SW 1271 (cell line): ENCODE results near the gene RDH12.
"Not testable (repeated sequence)": the region's sequence is repeated elsewhere in the genome, so short reads cannot be mapped to it uniquely, and the experiment has no call there.

ENCODE experiments used
- DNase-seq, 2 experiments: peaks; one replicate each; lab custom pipeline; 2025; lab: John Stamatoyannopoulos, UW

RDH12 gene

GRCh38 chr14:67705211-67705610, 3.5 kb downstream of the RDH12 start:
- no peak for DNase-seq

- not testable (repeated sequence) for DNase-seq
Measured at GRCh38 chr14:67709346-67709745, 7.7 kb downstream of the RDH12 start.

GRCh38 chr14:67709796-67710195, 8.1 kb downstream of the RDH12 start:
- DNase-seq: not testable (repeated sequence)

- peak in 1 of 2 experiments; percentile 18 for DNase-seq
Measured at GRCh38 chr14:67710209-67710608, 8.5 kb downstream of the RDH12 start.

- no peak for DNase-seq
Measured at GRCh38 chr14:67717048-67717447, 15.4 kb downstream of the RDH12 start.

GRCh38 chr14:67718265-67718664, 16.6 kb downstream of the RDH12 start:
- no peak for DNase-seq

- DNase-seq: not testable (repeated sequence)
Measured at GRCh38 chr14:67719385-67719784, 17.7 kb downstream of the RDH12 start.

- DNase-seq: no peak
Measured at GRCh38 chr14:67719866-67720265, 18.2 kb downstream of the RDH12 start.

GRCh38 chr14:67721875-67722274, 20.2 kb downstream of the RDH12 start:
- DNase-seq: no peak

GRCh38 chr14:67722293-67722692, 20.6 kb downstream of the RDH12 start:
- DNase-seq: no peak

- no peak for DNase-seq
Measured at GRCh38 chr14:67725171-67725570, 23.5 kb downstream of the RDH12 start.

GRCh38 chr14:67727361-67727760, 25.7 kb downstream of the RDH12 start:
- no peak for DNase-seq

GRCh38 chr14:67728258-67728657, 26.6 kb downstream of the RDH12 start:
- DNase-seq: no peak

GRCh38 chr14:67729072-67729885, 27.6 kb downstream of the RDH12 start:
- no peak for DNase-seq

GRCh38 chr14:67733616-67734015, 31.9 kb downstream of the RDH12 start:
- DNase-seq: no peak

GRCh38 chr14:67734675-67735074, 33.0 kb downstream of the RDH12 start:
- DNase-seq: no peak

GRCh38 chr14:67735336-67736147, 33.9 kb downstream of the RDH12 start:
- DNase-seq: no peak

GRCh38 chr14:67736771-67737170, 35.1 kb downstream of the RDH12 start:
- no peak for DNase-seq

- no peak for DNase-seq
Measured at GRCh38 chr14:67738740-67739504, 37.2 kb downstream of the RDH12 start.

- DNase-seq: no peak
Measured at GRCh38 chr14:67744046-67744445, 42.4 kb downstream of the RDH12 start.

- no peak for DNase-seq
Measured at GRCh38 chr14:67746927-67747326, 45.2 kb downstream of the RDH12 start.

- DNase-seq: no peak
Measured at GRCh38 chr14:67748312-67748711, 46.6 kb downstream of the RDH12 start.
